HG02981 (cell line): ENCODE results near the gene NPTXR.

ENCODE experiments used
- ATAC-seq: cut with Tn5 transposase; IDR thresholded peaks from one replicate; pipeline ENCODE4 v1.9.1; 2021; ENCODE audit warnings: mild to moderate bottlenecking, moderate library complexity; ENCODE audit not compliant: unreplicated experiment

Gene NPTXR

DNA sequence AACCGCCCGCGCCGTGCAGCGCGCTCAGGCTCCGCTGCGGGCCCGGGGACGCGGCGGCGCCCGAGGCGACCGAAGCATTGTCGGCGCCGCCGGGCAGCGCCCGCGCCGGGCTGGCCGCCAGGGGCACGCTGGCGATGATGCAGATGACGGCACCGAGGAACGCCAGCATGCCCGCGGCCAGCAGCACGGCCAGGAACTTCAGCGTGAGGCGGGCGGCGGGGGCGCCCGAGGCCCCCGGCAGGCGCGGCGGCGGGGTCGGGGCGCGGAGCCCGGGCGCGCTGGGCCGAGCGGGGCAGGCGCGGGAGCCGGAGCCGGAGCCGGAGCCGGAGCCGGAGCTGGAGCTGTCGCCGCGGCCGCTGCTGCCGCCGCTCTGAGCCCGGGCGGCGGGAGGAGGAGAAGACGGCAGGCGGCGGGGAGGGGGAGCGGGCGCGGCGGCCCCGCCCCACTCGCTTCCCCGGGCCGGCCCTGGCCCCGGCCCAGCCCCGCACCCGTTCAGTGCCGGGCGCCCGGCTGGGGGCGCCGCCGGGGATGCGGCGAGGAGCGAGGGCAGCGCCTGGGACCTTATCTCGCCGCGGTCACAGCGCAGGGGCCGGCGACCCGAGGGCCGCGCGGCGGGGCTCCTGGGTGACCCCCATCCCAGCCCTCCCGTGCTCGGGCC is at the start of gene NPTXR:
Gene NPTXR (minus strand): TSS at position 372 of the 658 bp plus-strand sequence.
- ATAC-seq, result no peak

DNA sequence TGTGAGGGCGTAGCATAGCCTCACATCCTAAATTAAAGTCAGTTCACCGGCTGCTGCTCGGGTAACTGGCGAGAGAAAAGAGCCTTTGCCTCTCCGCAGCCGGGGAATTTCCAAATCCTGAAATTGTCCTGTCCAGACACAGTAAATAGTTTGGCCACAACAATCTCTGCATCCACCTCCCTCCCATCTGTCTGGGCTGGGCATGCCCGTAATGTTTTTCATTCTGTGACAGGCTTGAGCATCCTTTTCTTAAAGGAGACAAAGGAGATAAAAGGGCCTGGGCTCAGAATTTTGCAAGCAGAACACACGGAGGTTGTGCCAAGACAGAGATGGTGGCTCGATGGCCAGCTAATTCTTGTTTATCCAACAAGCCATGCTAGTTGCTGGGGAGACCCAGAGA is 47.4 kb upstream of the NPTXR start:
- ATAC-seq, result no peak

DNA sequence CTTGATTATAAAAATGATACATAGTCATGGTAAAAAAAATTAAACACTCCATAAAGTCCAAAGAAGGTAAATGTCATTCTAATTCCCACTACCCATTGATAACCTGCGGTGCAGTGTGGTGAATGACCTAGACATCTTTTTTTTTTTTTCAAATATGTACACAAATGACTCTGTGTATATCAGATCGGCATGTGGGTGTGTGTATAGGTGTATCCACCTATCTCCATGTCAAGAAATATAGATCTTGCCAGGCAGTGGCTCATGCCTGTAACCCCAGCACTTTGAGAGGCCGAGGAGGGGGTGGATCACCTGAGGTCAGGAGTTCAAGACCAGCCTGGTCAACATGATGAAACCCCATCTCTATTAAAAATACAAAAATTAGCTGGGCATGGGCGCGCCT is 46.5 kb upstream of the NPTXR start:
- no peak for ATAC-seq

DNA sequence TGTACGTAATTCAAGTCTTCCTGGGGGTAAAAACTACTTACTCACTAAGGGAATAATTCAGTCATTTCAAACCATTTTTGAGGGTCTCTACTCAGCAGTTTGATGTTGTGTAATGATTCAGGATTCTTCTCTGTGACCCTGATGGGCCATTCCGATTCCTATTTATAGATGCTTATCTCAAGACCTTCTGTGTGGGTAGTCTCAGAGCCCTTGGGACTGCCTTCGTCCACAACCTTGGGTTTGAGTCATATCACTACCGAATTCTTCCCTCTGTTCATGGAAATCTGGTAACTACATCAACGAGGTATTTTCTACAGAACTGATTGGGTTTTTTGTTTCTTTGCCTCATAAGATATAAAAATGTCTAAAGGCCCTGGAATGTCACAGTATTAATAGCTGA is 42.5 kb upstream of the NPTXR start:
- no peak for ATAC-seq

DNA sequence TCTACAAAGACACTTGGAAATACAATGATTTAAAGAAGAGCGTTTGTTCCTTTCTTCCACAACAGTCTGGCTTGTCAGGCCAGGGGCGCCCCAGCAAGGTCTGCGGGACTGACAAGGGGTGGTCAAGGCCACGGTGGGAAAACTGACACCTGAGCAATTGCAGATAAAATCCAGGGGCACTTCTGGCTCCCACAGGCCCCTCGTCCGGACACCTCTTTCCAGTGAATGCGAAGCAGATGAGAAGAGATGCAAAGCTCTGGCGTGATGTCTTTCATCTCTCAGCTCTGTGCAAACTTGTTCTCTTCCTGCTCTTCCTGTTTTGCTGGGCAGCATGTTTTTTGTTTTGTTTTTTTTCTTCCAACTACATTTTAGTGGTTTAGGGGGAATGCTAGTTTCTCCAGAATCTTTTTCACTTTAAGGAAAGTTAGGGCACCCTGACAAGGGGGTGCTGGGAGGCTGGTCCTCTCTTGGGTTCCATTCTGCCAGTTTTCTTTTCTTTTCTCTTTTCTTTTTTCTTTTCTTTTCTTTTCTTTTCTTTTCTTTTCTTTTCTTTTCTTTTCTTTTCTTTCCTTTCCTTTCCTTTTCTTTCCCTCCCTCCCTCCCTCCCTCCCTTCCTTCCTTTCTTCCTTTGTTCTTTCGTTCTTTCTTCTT is 39.3 kb upstream of the NPTXR start:
- no peak for ATAC-seq

DNA sequence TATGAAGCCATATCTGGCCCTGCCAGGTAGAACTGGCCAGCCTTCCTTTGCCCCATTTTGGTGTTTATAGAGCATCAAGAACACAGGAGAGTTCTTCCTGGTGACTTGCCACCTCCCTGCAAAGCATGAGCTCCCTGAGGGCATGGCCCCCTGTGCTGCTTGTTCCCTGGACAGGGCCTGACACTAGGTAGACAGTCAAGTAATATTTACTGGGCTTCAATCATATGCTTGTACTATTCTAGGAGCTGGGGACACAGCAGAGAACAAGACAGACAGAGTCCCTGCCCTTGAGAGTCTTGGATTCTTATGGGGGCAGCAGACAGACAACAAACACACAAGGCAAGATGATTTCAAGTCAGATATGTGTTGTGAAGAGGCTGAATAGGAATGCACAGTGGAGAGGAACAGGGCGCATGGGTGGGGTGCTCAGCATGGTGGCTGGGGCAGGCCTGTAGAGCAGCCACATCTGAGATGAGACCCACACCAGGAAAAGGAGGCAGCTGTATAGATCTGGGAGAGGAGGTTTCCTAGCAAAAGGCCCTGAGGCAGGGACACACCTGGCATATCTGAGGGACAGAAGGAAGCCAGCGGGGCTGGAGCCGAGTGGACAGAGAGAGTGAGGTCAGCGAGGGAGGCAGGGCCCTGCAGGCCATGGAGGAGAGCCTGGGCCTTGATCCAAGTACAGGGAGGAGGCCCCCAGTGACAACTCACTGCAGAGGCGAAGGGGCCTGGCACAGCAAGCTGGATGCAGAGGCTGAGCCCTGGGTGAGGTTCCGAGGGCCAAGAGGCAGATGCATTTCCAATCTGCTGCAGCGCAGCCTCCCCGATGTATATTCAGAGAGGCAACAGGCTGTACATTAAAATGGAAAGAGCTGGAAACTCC is 38.4 kb upstream of the NPTXR start:
- ATAC-seq, result no peak

DNA sequence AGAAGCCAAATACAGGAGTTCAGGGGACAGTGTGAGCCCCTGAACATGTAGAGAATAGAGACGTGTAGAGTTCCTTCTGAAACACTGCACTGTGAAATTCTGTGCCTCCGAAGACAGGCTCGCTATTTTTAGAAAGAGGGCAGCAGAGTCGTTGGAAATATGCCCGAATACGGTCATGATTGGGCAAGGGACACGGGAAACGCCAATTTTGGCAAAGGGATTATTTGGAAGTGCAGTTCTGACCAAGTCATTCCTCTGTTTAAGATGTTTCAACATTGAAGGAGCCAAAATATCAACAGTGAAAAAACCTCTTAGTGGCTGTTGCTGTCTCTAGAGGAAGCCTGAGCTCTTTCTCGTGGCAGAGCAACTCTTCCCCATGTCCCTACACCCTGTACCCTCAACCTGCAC is 37.6 kb upstream of the NPTXR start:
- ATAC-seq, result no peak

DNA sequence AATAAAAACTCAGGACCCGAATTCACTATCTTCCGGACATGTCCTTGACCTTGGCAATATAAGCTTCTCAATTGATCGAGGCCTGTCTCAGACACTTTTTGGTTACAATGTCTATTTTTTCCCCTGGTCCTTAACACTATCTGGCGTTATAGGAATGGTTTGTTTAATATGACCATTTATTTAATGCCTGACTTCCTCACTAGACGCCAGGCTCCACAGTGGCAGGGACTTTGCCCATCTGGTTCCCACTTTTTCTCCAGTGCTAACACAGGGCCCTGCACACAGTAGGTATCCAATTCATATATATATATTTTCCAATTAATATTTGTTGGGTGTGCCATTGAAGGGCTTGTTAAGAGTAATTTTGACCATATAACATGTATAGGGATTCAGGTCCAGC is 36.1 kb upstream of the NPTXR start:
- ATAC-seq, result no peak

DNA sequence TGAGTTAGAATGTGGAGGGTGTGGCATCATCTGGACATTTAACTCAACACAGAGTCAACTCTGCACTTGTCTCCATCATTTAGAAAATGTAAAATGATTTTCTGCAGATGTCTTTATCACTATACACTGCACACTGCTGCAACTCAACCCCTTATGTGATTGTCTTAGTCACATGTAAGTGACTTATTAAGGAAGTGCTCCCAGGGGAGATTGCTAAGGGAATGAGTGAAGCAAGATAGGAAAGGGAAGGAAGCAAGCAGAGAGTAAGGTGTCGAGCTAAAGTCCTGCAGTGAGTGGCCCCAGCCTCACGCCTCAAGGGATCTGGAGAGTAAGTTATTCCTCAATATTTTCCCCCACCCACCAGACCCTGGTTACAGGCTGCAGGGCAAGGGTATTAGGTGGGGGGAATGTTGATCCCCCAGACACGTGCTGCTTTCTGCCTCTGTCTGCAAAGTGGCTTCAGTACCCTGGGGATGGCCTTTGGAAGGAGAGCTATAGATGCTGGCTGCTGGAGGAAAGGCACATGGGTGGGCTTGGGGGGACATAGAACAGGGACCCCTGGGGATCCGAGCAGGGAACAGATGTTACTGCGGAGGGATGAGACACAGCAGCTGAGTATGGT is 35.4 kb upstream of the NPTXR start:
- ATAC-seq, result no peak

DNA sequence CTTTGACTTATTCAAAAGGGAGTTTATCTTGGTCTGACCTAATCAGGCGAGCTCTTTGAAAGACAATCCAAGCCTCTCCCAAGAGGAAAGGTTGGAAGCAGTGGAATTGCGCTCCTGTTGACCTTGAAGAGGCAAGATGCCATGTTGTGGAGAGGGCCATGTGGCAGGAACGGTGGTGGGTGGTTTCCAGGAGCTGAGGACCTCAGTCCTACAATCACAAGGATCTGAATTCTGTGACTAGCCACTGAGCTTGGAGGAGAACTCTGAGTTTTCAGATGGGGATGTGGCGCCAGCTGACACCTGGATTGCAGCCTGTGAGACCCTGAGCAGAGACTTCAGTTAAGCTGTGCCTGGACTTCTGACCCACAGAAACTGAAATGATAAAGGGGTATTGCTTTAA is 34.2 kb upstream of the NPTXR start:
- ATAC-seq, result no peak

DNA sequence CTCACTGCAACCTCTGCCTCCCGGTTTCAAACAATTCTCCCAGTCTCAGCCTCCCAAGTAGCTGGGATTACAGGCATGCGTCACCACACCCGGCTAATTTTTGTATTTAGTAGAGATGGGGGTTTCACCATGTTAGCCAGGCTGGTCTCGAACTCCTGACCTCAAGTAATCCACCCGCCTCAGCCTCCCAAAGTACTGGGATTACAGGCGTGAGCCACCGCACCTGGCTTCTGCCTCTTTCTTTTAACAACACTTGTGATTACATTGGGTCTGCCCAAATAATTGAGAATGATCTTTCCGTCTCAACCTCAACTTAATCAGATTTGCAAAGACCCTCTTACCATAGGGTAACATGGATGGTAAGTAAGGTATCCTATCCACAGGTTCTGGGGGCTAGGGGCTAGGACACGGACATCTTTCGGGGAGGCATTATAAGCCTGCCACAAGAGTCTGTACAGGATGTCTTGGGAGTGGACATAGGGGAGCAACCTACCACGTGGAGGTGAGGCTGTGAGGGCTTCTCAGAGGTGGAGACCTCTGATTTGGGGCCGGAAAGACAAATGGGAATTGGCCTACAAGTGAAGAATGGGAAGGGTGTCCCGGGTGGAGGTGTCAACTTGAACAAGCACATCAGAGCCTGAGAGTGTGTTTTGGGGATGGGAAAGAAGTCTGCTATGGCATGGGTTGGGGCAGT is 30.8 kb upstream of the NPTXR start:
- no peak for ATAC-seq

DNA sequence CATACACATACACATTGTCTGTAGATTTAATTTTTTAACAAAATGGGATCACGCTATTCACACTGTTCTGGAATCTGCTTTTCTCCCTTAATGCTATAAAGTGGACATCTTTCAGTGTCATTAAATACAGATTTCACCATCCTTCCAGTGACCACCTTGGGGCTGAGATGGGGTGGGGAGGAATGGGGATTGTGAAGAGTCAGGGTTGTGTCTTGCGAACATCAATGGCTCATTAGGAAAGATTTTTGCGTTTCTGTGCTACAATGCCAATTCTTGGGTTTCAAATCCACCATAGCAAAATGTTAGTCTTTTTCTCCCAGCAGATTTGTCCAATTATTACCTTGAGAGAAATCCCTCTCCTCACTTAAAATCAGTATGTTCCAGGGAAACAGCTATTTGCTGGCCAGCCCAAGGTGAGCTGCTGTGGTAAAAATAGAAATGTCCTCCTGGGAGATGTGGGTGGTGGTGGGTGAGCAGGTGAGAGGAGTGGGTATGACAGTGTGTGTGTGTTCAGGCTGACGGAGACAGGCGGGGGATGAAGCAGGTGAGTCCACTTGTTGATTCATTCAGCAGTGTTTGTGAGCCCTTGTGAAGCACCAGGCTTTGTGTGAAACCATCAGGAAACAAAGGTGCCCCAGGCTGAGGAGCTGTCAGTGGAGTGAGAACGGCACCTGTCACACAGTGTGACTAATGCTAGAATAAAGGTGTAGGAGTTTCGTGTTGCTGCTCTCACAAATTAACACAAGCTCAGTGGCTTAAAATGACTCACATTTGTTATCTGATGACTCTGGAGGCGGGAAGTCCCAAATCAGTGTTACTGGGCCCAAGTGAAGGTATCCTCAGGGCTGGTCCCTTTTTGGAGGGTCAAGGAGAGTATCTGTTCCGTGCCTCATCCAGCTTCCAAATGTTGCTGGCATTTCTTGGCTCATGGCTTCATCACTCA is 29.9 kb upstream of the NPTXR start:
- no peak for ATAC-seq

DNA sequence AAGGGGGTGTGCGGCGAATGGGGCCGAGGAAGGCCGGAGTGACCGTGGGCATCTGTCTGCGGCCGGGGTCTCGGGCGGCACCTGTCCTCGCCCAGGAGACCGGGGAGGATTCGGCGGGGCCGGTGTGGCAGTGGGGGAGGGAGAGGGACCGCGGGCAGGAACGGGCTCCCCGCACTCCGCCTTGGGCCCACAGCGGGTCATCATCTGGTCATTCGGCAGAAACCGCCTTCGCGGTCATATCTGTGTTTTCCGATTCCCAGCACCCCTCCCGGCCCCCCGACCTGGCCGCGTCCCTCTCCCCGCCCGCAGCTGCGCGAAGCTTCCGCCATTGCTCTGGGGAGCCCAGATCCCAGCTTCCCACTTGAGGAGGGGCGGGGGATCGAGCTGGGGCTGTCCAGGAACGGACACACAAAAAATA is 29.0 kb upstream of the NPTXR start:
- ATAC-seq, result no peak

DNA sequence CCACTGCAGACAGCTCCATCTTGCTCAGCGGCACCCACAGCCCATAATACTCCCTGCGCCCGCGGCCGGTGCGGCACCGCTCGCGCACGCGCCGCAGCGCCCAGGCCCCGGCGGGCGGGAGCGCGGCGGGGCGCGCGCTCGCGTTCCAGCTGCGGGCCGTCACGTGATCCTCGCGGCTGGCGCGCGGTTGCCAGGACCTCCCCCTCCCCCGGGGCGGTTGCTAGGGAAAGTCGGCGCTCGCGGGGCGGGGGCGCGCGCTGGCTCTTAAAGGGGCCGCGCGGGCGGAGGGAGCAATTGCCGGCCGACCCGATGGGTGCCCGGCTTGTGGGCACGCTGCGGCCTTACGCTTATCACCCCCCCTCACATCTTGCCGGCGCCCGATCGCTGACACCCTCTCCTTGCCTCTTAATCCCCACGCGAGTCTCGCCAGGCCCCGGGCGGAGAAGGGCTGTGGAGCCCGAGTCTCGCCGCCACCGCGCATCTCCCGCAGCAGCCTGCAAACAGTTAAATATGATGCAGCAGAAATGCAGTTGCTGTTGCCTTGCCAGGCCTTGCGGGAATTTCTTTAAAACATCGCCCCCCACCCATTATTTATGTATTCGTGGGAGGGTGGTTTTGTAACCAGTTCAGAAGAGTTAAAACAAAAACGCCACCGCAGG is 28.5 kb upstream of the NPTXR start, which contains the start of gene CBX6:
Gene CBX6 (minus strand): TSS at position 45 of the 659 bp plus-strand sequence. CDS start 26 bp downstream, at position 19.
- ATAC-seq, result peak; percentile 54

DNA sequence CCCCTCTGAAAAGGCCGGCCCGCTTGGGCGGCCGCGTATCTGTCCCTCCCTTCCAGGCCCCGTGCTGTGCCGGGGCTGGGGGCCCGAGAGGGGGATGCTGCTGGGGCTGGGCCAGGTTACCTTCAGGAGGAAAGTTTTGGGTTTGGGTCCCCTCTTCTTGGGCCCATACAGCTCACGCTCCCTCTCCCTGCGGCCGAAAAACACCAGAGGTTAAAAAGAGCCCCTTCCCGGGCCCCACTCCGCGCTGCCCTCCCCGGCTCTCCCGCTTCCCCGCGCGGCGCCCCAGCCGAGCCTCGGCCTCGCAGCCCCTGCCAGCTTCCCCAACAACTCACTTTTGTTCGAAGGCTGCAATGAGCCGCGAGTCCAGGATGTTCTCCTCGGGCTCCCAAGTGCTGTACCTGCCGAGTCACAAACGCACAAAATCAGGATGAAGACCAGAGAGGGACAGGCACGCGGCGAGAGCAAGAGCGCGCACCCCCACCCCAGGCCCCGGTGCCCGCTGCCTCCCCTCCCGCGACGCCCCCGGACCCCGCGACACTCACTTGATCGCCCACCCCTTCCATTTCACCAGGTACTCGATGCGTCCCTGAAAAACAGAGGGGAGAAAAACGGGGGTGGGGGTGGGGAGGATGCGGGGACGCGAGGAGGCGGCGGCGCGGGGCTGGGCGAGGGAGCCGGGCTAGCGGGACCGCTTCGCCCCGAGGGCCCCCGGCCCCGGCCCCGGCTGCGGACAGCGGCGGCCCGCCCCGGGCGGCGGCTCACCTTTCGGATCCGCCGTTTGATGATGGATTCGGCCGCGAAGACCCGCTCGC is 27.7 kb upstream of the NPTXR start:
- ATAC-seq, result peak; percentile 11

DNA sequence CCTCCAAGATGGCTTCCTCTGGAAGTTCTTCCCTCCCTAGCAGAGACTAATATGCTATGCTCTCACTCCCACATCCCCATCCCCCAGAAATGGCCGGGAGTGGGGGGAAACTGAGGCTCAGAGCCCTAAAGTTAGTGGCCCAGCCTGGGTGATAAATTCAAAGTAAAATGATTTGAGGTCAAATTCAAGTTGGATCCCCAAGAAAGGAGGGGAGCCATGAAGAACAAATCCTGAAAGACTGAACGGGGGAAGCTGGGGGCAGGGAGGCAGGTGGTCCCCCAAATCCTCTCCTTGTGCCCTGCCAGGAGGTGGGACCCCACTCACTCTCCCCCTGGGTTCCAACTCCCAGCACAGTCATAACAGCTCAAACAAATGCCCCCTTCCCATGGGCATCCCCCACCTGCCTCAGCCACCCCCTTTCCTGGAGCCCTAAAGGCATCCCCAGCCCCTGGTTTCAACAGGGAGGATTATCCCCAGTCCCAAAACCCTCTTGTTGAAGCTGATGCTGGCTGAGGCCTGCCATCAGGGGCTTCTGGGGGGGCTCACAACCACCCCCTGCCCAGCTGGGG is 27.0 kb upstream of the NPTXR start:
- ATAC-seq, result no peak

DNA sequence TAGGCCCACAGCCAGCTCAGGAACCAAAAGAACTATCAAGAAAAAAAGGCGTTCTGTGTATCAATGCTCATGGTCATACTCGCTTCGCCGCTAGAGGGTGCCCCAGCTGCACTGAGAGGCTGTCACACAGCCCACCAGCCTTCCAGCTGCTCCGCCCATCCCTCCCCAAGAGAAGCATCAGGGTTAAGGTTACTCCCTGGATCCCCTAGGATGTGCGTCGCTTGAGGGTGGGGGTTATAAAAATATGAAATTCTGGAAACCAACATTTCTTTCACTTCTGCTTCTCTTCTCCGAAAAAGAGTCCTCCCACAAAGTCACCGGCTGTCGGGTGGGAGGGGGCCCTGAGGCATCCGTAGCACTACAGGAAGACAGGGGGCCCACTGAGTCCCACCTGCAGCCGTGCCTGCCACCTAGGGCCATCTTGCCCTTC is 26.5 kb upstream of the NPTXR start:
- ATAC-seq, result no peak

DNA sequence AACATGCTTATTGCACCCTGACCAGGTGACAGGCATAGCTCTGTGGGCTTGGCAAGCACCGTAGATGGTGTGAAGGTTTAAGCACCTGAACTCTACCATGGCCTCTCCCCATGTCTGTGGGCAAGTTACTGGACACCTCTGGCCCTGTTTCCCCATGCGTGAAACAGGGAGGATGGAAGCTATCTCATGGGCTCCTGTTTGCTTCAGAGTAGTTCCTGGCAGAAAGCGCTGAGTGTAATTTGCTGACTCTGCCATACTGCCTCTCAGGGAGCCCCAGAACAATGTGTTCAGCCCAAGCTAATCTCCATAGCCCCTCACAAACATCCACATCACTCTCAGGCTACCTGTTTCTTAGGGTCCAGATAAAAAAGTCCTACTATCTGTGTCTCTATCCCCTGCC is 25.8 kb upstream of the NPTXR start:
- ATAC-seq, result no peak
